Measurements from ENCODE around the gene SCT.

Gene SCT

GRCh38 chr11:611001-611996, 15.7 kb downstream of the SCT start:
- no peak for DNase-seq (ENCODE audit: low read depth in 2 of 2)

- DNase-seq (ENCODE audit: low read depth in 2 of 2), result no peak
Observed at GRCh38 chr11:610146-610801, 16.7 kb downstream of the SCT start.

GRCh38 chr11:609341-609811, 17.6 kb downstream of the SCT start:
- DNase-seq (ENCODE audit: low read depth in 2 of 2), result no peak

GRCh38 chr11:608791-609251, 18.2 kb downstream of the SCT start:
- DNase-seq (ENCODE audit: low read depth in 2 of 2), result no peak

- no peak for DNase-seq (ENCODE audit: low read depth in 2 of 2)
Observed at GRCh38 chr11:607971-608659, 18.9 kb downstream of the SCT start.

GRCh38 chr11:607020-607780, 19.8 kb downstream of the SCT start:
- DNase-seq (ENCODE audit: low read depth in 2 of 2), result no peak

- no peak for DNase-seq (ENCODE audit: low read depth in 2 of 2)
Observed at GRCh38 chr11:606245-606644, 20.7 kb downstream of the SCT start.

GRCh38 chr11:605286-606129, 21.5 kb downstream of the SCT start:
- no peak for DNase-seq (ENCODE audit: low read depth in 2 of 2)

- DNase-seq (ENCODE audit: low read depth in 2 of 2), result no peak
Observed at GRCh38 chr11:603154-603553, 23.8 kb downstream of the SCT start.

- no peak for DNase-seq (ENCODE audit: low read depth in 2 of 2)
Observed at GRCh38 chr11:601573-602245, 25.3 kb downstream of the SCT start.

GRCh38 chr11:598005-598680, 28.8 kb downstream of the SCT start:
- no peak for DNase-seq (ENCODE audit: low read depth in 2 of 2)

- DNase-seq (ENCODE audit: low read depth in 2 of 2), result no peak
Observed at GRCh38 chr11:597166-597725, 29.7 kb downstream of the SCT start.

GRCh38 chr11:596374-596773, 30.6 kb downstream of the SCT start:
- DNase-seq (ENCODE audit: low read depth in 2 of 2), result no peak

- DNase-seq (ENCODE audit: low read depth in 2 of 2), result no peak
Observed at GRCh38 chr11:595400-595799, 31.6 kb downstream of the SCT start.

GRCh38 chr11:593347-593746, 33.6 kb downstream of the SCT start:
- DNase-seq (ENCODE audit: low read depth in 2 of 2), result no peak

GRCh38 chr11:592918-593317, 34.1 kb downstream of the SCT start:
- DNase-seq (ENCODE audit: low read depth in 2 of 2), result no peak

GRCh38 chr11:592501-592900, 34.5 kb downstream of the SCT start:
- no peak for DNase-seq (ENCODE audit: low read depth in 2 of 2)

- no peak for DNase-seq (ENCODE audit: low read depth in 2 of 2)
Observed at GRCh38 chr11:590997-591396, 36.0 kb downstream of the SCT start.

GRCh38 chr11:589798-590197, 37.2 kb downstream of the SCT start:
- no peak for DNase-seq (ENCODE audit: low read depth in 2 of 2)

All from stimulated activated CD8-positive, alpha-beta memory T cell treated with anti-CD3 and anti-CD28 coated beads, Interleukin-2, amount 100 ng/mL, for 1 hour (primary cell).